NCI-H1105 (cell line): ENCODE results near the gene GFOD1.
"Not testable (repeated sequence)": the region's sequence is repeated elsewhere in the genome, so short reads cannot be mapped to it uniquely, and the experiment has no call there.

Experiments used
- DNase-seq: peaks from one replicate; lab custom pipeline; 2025; lab: John Stamatoyannopoulos, UW

GFOD1 gene

GRCh38 chr6:13404892-13405254 lies 82.5 kb downstream of the GFOD1 start:
- DNase-seq: no peak

GRCh38 chr6:13404228-13404891 lies 83.0 kb downstream of the GFOD1 start:
- DNase-seq: no peak

- DNase-seq: no peak
Observed at GRCh38 chr6:13402711-13403110, 84.7 kb downstream of the GFOD1 start.

GRCh38 chr6:13400772-13401171 lies 86.6 kb downstream of the GFOD1 start:
- DNase-seq: no peak

- DNase-seq: no peak
Observed at GRCh38 chr6:13398421-13398994, 88.9 kb downstream of the GFOD1 start.

GRCh38 chr6:13398069-13398381 lies 89.4 kb downstream of the GFOD1 start:
- DNase-seq: no peak

GRCh38 chr6:13397359-13398068 lies 89.9 kb downstream of the GFOD1 start:
- DNase-seq: no peak

- no peak for DNase-seq
Observed at GRCh38 chr6:13396241-13396792, 91.1 kb downstream of the GFOD1 start.

- peak; percentile 22 for DNase-seq
Observed at GRCh38 chr6:13395272-13396237, 91.8 kb downstream of the GFOD1 start.

GRCh38 chr6:13392462-13392861 lies 94.9 kb downstream of the GFOD1 start:
- DNase-seq: no peak

GRCh38 chr6:13391537-13391936 lies 95.9 kb downstream of the GFOD1 start:
- DNase-seq: no peak

- DNase-seq: no peak
Observed at GRCh38 chr6:13390658-13391057, 96.7 kb downstream of the GFOD1 start.

GRCh38 chr6:13389237-13389636 lies 98.2 kb downstream of the GFOD1 start:
- DNase-seq: not testable (repeated sequence)

GRCh38 chr6:13388769-13389168 lies 98.6 kb downstream of the GFOD1 start:
- DNase-seq: not testable (repeated sequence)

- DNase-seq: no peak
Observed at GRCh38 chr6:13384966-13385365, 102.4 kb downstream of the GFOD1 start.

GRCh38 chr6:13384506-13384905 lies 102.9 kb downstream of the GFOD1 start:
- no peak for DNase-seq

- DNase-seq: peak; percentile 20
Observed at GRCh38 chr6:13383328-13384163, 103.9 kb downstream of the GFOD1 start.

GRCh38 chr6:13380761-13381160 lies 106.6 kb downstream of the GFOD1 start:
- DNase-seq: no peak

- peak; percentile 89 for DNase-seq
Observed at GRCh38 chr6:13378669-13379590, 108.5 kb downstream of the GFOD1 start.
